Fibroblast of upper back skin (primary cell): ENCODE results near the gene STIM1.
"Not testable (repeated sequence)": the region's sequence is repeated elsewhere in the genome, so short reads cannot be mapped to it uniquely, and the experiment has no call there.

Experiments
- DNase-seq: peaks from one replicate; pipeline ENCODE4 v3.0.0-alpha.2; 2013

Gene STIM1

GRCh38 chr11:4084406-4085125, 229.1 kb downstream of the STIM1 start:
- no peak for DNase-seq

GRCh38 chr11:4085575-4085974, 230.1 kb downstream of the STIM1 start:
- no peak for DNase-seq

- no peak for DNase-seq
Measured at GRCh38 chr11:4086575-4087353, 231.3 kb downstream of the STIM1 start.

GRCh38 chr11:4087551-4087950, 232.1 kb downstream of the STIM1 start:
- peak; percentile 31 for DNase-seq

- DNase-seq: no peak
Measured at GRCh38 chr11:4090258-4090657, 234.8 kb downstream of the STIM1 start.

GRCh38 chr11:4092026-4092425, 236.6 kb downstream of the STIM1 start:
- DNase-seq: no peak

- no peak for DNase-seq
Measured at GRCh38 chr11:4093519-4094347, 238.3 kb downstream of the STIM1 start.

GRCh38 chr11:4094348-4095291, 239.2 kb downstream of the STIM1 start, which contains the start of gene RRM1:
RRM1 (plus strand) TSS chr11:4094799; CDS start chr11:4095013, 214 bp downstream.
- DNase-seq: peak; percentile 97

- peak; percentile 56 for DNase-seq
Measured at GRCh38 chr11:4095509-4096230, 240.2 kb downstream of the STIM1 start.

GRCh38 chr11:4098026-4098621, 242.7 kb downstream of the STIM1 start:
- DNase-seq: no peak

- DNase-seq: no peak
Measured at GRCh38 chr11:4102711-4103110, 247.2 kb downstream of the STIM1 start.

- no peak for DNase-seq
Measured at GRCh38 chr11:4103269-4103668, 247.8 kb downstream of the STIM1 start.

- no peak for DNase-seq
Measured at GRCh38 chr11:4105916-4106315, 250.5 kb downstream of the STIM1 start.

- DNase-seq: no peak
Measured at GRCh38 chr11:4111834-4112233, 256.4 kb downstream of the STIM1 start.

GRCh38 chr11:4115128-4115527, 259.7 kb downstream of the STIM1 start:
- DNase-seq: no peak

GRCh38 chr11:4118107-4118506, 262.6 kb downstream of the STIM1 start:
- DNase-seq: peak; percentile 51

- no peak for DNase-seq
Measured at GRCh38 chr11:4123218-4123617, 267.8 kb downstream of the STIM1 start.

GRCh38 chr11:4125141-4125540, 269.7 kb downstream of the STIM1 start:
- DNase-seq: peak; percentile 11

- DNase-seq: no peak
Measured at GRCh38 chr11:4127357-4127756, 271.9 kb downstream of the STIM1 start.

GRCh38 chr11:4130219-4130618, 274.8 kb downstream of the STIM1 start:
- DNase-seq: not testable (repeated sequence)

GRCh38 chr11:4134806-4135205, 279.3 kb downstream of the STIM1 start:
- peak; percentile 37 for DNase-seq
